NCI-H526 (cell line): ENCODE data around the gene PCCA.
A peak's percentile ranks its signal among the peaks of the same experiment; 100 is the strongest.
"Not testable (repeated sequence)": the region's sequence is repeated elsewhere in the genome, so short reads cannot be mapped to it uniquely, and the experiment has no call there.

Experiments
- DNase-seq, 2 experiments: peaks; one replicate each; lab custom pipeline; 2025; lab: John Stamatoyannopoulos, UW

Gene PCCA

GRCh38 chr13:100097821-100098220, 8.9 kb downstream of the PCCA start:
- DNase-seq = no peak

- no peak for DNase-seq
These were observed 9.7 kb downstream of the PCCA start for GRCh38 chr13:100098445-100099116.

DNA sequence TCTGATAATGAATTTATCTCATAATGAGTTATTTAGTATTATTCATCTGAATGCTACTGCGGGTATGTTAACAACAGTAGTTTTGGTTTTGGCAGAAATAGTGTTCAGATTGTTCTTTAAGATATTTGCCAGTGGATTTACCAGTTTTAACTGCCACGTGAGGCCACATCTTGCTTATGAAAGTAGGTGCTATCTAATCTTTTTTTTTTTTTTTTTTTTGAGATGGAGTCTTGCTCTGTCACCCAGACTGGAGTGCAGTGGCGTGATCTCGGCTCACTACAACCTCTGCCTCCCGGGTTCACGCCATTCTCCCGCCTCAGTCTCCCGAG, 10.2 kb downstream of the PCCA start:
- not testable (repeated sequence) for DNase-seq

- DNase-seq = no peak
These were observed 11.4 kb downstream of the PCCA start for GRCh38 chr13:100100115-100100879.

DNA sequence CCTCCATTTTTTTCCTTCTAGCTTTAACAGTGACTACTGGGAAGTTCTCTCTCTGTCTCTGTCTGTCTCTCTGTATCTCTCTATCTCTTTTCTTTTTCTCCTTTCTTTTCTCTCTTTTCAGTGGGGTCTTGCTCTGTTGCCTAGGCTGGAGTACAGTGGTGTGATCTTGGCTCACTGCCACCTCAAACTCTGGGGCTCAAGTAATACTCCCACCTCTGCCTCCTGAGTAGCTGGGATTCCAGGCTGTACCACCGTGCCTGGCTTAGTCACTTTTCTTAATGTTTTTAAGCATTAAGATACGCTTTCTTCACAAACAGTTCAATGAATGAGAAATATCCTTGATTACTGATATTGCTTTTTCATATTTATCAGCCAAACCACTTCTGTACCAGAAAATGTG, 13.1 kb downstream of the PCCA start:
- DNase-seq = no peak

DNA sequence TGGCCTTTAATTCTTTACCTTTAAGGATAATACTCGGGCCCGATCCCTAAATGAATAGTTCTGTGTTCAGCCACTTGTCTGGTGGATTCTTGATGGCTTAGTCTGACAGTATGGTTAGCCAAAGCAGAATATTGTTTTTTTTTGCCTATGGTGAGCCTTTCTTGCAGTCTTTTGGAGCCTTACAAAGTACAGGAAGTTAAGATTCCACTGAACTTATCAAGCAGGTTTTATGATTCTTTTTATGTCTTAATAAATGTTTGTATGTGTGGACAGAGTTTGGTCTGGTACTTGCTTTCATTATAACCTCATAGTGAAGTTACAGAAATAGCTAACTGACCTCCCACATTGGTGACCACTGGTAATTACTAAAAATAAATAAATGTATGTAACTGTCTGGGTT, 17.1 kb downstream of the PCCA start:
- DNase-seq = no peak

DNA sequence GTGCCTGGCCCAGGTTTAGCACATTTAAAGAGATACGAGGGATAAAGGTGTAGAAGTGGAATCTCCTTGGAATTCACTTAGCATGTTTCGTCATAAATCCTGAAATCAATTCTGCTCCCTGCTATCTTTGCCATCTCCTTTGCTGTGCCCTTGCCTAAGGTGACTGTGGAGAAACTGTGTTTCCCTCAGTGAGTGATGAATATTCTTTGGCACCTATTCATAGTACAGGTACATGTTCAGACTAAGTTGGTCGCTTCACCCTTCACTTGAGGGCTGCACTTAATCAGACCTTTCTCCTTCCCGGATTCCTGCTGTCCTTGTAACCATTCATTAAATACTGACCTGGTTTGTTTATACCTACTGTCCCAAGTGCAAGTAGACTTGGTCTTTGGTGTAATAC, 17.8 kb downstream of the PCCA start:
- DNase-seq = no peak

DNA sequence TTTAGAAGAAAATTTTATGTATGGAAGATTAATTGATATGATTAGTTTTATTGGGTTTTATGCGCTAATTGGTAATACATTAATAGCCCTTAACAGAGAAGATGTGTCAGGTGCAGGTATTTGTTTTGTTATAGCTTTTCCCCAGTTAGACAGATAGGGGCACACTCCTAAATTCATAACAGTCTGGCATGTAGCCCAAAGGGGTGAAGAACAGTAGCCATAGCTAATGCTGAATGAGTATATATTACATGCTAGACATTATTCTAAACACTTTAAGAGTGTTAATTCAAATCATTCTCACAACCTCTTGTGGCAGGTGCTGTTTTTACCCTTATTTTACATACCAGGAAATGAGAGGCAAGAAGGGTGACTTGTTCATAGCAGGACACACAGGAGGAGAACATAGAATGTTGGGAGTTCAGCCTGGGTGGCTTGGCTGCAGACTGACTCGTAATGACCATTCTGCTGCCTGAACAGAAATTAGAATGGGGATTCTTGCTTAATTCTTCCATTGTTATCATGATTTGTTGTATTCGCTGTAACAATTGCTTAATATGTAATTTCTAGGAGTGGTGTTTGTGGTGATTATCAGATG, 20.1 kb downstream of the PCCA start:
- peak in 1 of 2 experiments; percentile 52 for DNase-seq

DNA sequence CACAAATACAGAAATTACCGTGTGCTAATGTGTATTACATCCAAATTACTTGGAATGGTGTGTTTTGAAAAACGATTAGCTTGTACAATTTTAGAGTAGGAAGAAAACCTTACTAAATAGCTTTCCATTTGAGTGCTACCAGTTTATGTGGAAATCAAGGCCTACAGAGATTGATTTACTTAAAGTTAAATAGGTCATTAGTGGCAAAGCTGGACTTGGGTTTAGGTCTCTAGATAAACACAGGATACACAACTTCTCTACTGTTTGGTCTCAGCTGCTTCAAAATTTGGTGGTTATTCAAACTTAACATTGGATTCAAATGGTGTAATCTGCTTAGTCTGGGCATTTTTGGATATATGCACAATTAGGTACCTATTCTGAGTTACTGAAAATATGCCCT, 21.4 kb downstream of the PCCA start:
- DNase-seq = no peak

GRCh38 chr13:100112186-100112838, 23.4 kb downstream of the PCCA start:
- DNase-seq = peak in 1 of 2 experiments; percentile 24

DNA sequence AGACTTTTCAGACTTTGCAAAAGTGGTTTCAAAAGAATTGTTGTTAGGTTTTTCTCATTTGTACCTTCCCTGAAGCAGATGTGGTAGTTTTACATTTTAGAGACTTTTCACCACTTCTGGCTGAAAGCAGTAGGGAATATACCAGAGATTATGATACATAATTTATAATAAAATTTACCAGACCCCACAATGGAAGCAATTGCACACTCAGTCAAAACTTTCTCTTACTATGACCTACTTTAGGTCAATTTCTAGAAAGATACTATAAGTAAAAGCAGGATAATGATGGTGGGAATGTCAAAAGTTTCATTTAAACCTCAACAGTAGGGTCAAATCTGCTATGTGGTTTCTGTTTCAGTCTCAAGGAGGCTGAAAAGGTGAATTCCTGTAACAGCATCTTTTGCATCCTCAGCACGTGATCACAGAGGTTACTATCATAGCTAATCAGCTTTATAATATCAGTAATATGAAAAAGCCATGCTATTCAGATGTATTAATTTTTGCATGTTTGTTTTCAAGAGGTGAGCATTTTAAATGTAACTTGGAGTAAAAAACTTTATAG, 26.9 kb downstream of the PCCA start:
- DNase-seq = no peak

DNA sequence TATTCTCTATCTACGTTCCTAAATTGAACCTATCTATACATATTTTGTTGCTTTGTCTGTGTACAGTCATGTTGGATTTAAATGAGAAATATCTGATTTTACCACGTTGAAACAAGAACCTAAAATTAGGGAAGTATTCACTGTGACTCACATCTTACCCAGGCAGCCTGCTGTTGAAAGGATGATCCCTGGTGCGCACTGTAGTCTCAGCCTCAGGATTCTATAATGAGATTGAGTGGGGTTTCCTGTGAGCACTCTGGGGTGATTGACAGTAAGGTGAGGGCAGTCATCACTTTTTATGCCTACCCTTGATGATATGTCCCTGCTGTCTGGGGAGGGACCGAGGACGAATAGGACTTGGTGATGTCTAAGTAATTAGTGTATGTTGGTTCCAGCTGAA, 35.4 kb downstream of the PCCA start:
- DNase-seq = no peak

- DNase-seq = no peak
These were observed 37.1 kb downstream of the PCCA start for GRCh38 chr13:100125946-100126345.

GRCh38 chr13:100128373-100128772, 39.5 kb downstream of the PCCA start:
- DNase-seq = no peak

DNA sequence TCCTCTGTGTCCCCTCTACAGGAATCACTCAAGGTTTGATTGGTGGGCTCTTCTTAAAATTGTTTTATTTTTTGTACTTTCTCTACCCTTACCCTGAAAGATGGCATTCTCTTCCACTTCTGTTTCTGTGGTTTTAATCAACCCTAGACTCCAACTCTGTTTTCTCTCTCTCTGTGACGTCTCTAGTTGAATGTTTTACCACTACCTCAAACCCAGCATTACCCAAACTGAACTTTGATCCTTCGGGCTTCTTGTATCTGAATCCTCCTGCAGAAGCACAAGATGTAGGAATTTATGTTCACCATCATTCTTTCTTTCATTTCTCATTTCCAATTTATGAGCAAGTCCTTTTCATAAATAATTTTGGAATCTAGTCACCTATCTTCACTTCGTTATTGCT, 39.9 kb downstream of the PCCA start:
- no peak for DNase-seq

DNA sequence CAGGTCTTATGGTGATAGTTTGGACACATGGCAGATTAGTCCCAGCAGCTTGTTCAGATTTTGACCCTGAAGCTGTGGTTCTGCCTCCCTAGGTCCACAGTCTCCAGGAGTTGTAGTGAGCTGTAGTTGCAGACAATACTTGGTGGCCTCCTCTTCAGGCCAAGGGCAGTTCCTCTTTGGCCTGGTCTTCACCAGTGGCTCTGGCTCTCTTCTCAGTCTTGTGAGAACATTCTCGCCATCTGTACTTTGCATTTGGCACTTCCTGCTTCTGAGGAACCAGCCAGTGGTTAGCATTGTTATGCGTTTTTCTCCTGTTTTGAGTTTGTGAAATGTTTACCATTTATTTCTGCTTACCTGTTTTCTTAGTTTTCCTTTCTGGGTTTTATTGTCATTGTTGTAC, 40.7 kb downstream of the PCCA start:
- no peak for DNase-seq

GRCh38 chr13:100130092-100130491, 41.2 kb downstream of the PCCA start:
- no peak for DNase-seq

DNA sequence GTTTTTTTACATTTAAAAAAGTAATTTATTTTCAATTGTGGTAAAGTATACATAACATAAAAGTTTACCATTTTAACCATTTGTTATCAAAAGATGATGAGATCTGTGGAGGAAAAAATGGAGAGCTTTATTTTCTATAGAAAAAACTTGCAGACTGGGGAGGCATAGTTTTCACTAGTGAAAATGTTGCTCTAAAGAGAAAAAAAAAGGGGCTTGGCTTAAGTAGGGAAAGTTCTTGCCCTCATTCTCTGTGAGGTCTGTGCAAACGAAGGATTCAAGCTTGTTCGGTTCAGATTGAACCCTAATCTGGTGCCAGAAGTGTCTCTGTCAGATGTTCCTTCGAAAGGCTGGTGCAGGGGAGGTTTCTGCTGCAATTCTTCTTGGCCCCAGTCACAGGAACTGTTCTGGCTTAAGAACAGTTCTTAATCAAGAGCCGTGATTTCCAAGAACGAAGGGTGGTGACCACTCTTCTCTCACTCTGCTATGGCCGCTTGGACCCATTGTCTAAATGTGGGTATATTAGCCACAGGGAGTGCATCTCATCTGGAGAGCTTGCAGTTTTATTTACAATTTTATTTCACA, 42.1 kb downstream of the PCCA start:
- no peak for DNase-seq

GRCh38 chr13:100131863-100132574, 43.1 kb downstream of the PCCA start:
- no peak for DNase-seq

- DNase-seq = no peak
These were observed 50.1 kb downstream of the PCCA start for GRCh38 chr13:100138859-100139491.

DNA sequence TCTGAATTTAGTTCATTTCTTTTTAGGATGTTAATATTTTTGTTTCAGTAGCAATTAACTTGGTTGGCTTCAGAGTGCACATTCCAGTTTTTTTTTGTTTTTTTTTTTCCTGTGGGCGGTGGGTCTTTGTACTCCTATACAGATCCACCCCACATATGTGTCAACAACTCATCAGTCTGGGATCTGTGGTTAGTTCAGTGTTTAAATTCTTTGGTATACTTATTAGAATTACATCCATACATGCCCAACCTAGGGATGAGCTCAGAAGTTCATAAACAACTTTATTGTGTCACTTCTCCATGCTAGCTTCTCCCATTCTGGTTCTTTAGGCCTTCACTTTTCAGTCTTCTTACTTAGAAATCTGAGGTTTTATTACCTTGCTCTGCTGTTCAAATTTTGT, 50.9 kb downstream of the PCCA start:
- no peak for DNase-seq
